Measurements from ENCODE around the gene NT5DC2. TPM values are rescaled to one million over a fixed set of nuclear protein-coding genes. Genes with fewer than 3 reads are reported as not detected.
"Not testable (repeated sequence)": the region's sequence is repeated elsewhere in the genome, so short reads cannot be mapped to it uniquely, and the experiment has no call there.

Gene NT5DC2
- total and polyA plus RNA-seq, 4 experiments from 2014 or later: 1.3 to 5.8 (median 5.5) TPM; not detected in 1

GRCh38 chr3:52529376-52530333 lies 4.0 kb downstream of the NT5DC2 start:
- intact Hi-C loops (cut with micrococcal nuclease): no loop called here
- Mint-ChIP-seq H3K9me3 (no peaks in the 10 kb centered on the region), H3K36me3 (no peaks in the 10 kb centered on the region), H3K27ac (peak overlapping the region in 1 of 7 donors; percentile 86), H3K4me1 (peaks cover 0 to 9% (median 5%) of the 10 kb centered on the region in 4 donors), H3K4me3 (no peak overlapping the region), H3K27me3 (no peaks in the 10 kb centered on the region)
- no peaks in the 10 kb centered on the region for H3K36me3 ChIP-seq (ENCODE audit: insufficient read depth, low read length)
- ChIA-PET POLR2A (ENCODE audit: partially characterized antibody) (no interaction called here), CTCF (ENCODE audit: partially characterized antibody) (no interaction called here)
- H3K4me1 ChIP-seq (ENCODE audit: insufficient read depth, low read length): peaks cover 8% of the 10 kb centered on the region
- H3K27me3 ChIP-seq (ENCODE audit: insufficient read depth, low read length): no peaks in the 10 kb centered on the region
- no peak for DNase-seq
- no peak overlapping the region for H3K4me3 ChIP-seq (ENCODE audit: low read length in 2 of 2)
- no peak overlapping the region for H3K27ac ChIP-seq (ENCODE audit: low read depth, low read length)
- H3K9me3 ChIP-seq (ENCODE audit: control insufficient read depth in 1 of 2, low read length in 2 of 2): no peaks in the 10 kb centered on the region

GRCh38 chr3:52528586-52529375 lies 4.9 kb downstream of the NT5DC2 start:
- no peaks in the 10 kb centered on the region for H3K27me3 ChIP-seq (ENCODE audit: insufficient read depth, low read length)
- ChIA-PET POLR2A (ENCODE audit: partially characterized antibody) (no interaction called here), CTCF (ENCODE audit: partially characterized antibody) (no interaction called here)
- H3K27me3 Mint-ChIP-seq: no peaks in the 10 kb centered on the region
- H3K4me1 ChIP-seq (ENCODE audit: insufficient read depth, low read length): peaks cover 8% of the 10 kb centered on the region
- H3K9me3 Mint-ChIP-seq: no peaks in the 10 kb centered on the region
- peaks cover 0 to 8% (median 3%) of the 10 kb centered on the region in 4 donors for H3K4me1 Mint-ChIP-seq
- intact Hi-C loops (cut with micrococcal nuclease): no loop called here
- no peaks in the 10 kb centered on the region for H3K36me3 Mint-ChIP-seq
- H3K4me3 ChIP-seq (ENCODE audit: low read length in 2 of 2): no peak overlapping the region
- H3K9me3 ChIP-seq (ENCODE audit: control insufficient read depth in 1 of 2, low read length in 2 of 2): no peaks in the 10 kb centered on the region
- peak overlapping the region in 1 of 7 donors; percentile 23 for H3K27ac Mint-ChIP-seq
- DNase-seq: no peak
- no peaks in the 10 kb centered on the region for H3K36me3 ChIP-seq (ENCODE audit: insufficient read depth, low read length)
- peak overlapping the region in 1 of 8 donors; percentile 21 for H3K4me3 Mint-ChIP-seq
- no peak overlapping the region for H3K27ac ChIP-seq (ENCODE audit: low read depth, low read length)

GRCh38 chr3:52527732-52528585 lies 5.7 kb downstream of the NT5DC2 start:
- no peak overlapping the region for H3K27ac Mint-ChIP-seq
- no peak overlapping the region for H3K4me3 Mint-ChIP-seq
- intact Hi-C loops (cut with micrococcal nuclease): no loop called here
- ChIA-PET CTCF (ENCODE audit: partially characterized antibody) (no interaction called here), POLR2A (ENCODE audit: partially characterized antibody) (interaction anchor here (2.1 kb wide), 1 partner anchor 8 kb away, joined by 9 read pairs; the partner anchor contains the start of gene UQCC5)
- no peaks in the 10 kb centered on the region for H3K27me3 ChIP-seq (ENCODE audit: insufficient read depth, low read length)
- no peaks in the 10 kb centered on the region for H3K9me3 ChIP-seq (ENCODE audit: control insufficient read depth in 1 of 2, low read length in 2 of 2)
- H3K4me1 ChIP-seq (ENCODE audit: insufficient read depth, low read length): peaks cover 7% of the 10 kb centered on the region
- H3K9me3 Mint-ChIP-seq: no peaks in the 10 kb centered on the region
- DNase-seq: no peak
- H3K36me3 Mint-ChIP-seq: no peaks in the 10 kb centered on the region
- H3K27me3 Mint-ChIP-seq: no peaks in the 10 kb centered on the region
- H3K27ac ChIP-seq (ENCODE audit: low read depth, low read length): no peak overlapping the region
- H3K4me3 ChIP-seq (ENCODE audit: low read length in 2 of 2): no peak overlapping the region
- H3K4me1 Mint-ChIP-seq: peaks cover 0 to 8% (median 3%) of the 10 kb centered on the region in 4 donors
- no peaks in the 10 kb centered on the region for H3K36me3 ChIP-seq (ENCODE audit: insufficient read depth, low read length)

- no peaks in the 10 kb centered on the region for H3K9me3 ChIP-seq (ENCODE audit: control insufficient read depth in 1 of 2, low read length in 2 of 2)
- Mint-ChIP-seq H3K36me3 (no peaks in the 10 kb centered on the region), H3K4me3 (no peak overlapping the region), H3K9me3 (no peaks in the 10 kb centered on the region), H3K27ac (no peak overlapping the region), H3K27me3 (no peaks in the 10 kb centered on the region), H3K4me1 (peaks cover 0 to 2% (median 0%) of the 10 kb centered on the region in 4 donors)
- no peak overlapping the region for H3K27ac ChIP-seq (ENCODE audit: low read depth, low read length)
- H3K4me1 ChIP-seq (ENCODE audit: insufficient read depth, low read length): no peaks in the 10 kb centered on the region
- ChIA-PET CTCF (ENCODE audit: partially characterized antibody) (no interaction called here), POLR2A (ENCODE audit: partially characterized antibody) (interaction anchor here (2.1 kb wide), 1 partner anchor 9 kb away, joined by 9 read pairs; the partner anchor contains the start of gene UQCC5)
- no peaks in the 10 kb centered on the region for H3K27me3 ChIP-seq (ENCODE audit: insufficient read depth, low read length)
- DNase-seq: no peak
- H3K4me3 ChIP-seq (ENCODE audit: low read length in 2 of 2): no peak overlapping the region
- H3K36me3 ChIP-seq (ENCODE audit: insufficient read depth, low read length): no peaks in the 10 kb centered on the region
- intact Hi-C loops (cut with micrococcal nuclease): no loop called here
Measured at GRCh38 chr3:52527039-52527731, 6.5 kb downstream of the NT5DC2 start.

- H3K9me3 Mint-ChIP-seq; CTCF ChIA-PET (ENCODE audit: partially characterized antibody); H3K4me1 Mint-ChIP-seq; H3K27me3 Mint-ChIP-seq; H3K27ac ChIP-seq (ENCODE audit: low read depth, low read length); DNase-seq; H3K36me3 ChIP-seq (ENCODE audit: insufficient read depth, low read length); H3K9me3 ChIP-seq (ENCODE audit: control insufficient read depth in 1 of 2, low read length in 2 of 2); H3K4me3 Mint-ChIP-seq; H3K36me3 Mint-ChIP-seq; H3K27ac Mint-ChIP-seq; H3K4me1 ChIP-seq (ENCODE audit: insufficient read depth, low read length); intact Hi-C loops (cut with micrococcal nuclease); H3K4me3 ChIP-seq (ENCODE audit: low read length in 2 of 2); H3K27me3 ChIP-seq (ENCODE audit: insufficient read depth, low read length): not testable (repeated sequence)
- POLR2A ChIA-PET (ENCODE audit: partially characterized antibody): interaction anchor here (2.1 kb wide), 1 partner anchor 9 kb away, joined by 9 read pairs; the partner anchor contains the start of gene UQCC5
Measured at GRCh38 chr3:52526671-52527038, 7.0 kb downstream of the NT5DC2 start.

GRCh38 chr3:52525680-52526561 lies 7.7 kb downstream of the NT5DC2 start:
- Histone ChIP-seq H3K27ac (ENCODE audit: low read depth, low read length) (no peak overlapping the region), H3K36me3 (ENCODE audit: insufficient read depth, low read length) (no peaks in the 10 kb centered on the region), H3K27me3 (ENCODE audit: insufficient read depth, low read length) (no peaks in the 10 kb centered on the region), H3K9me3 (ENCODE audit: control insufficient read depth in 1 of 2, low read length in 2 of 2) (no peaks in the 10 kb centered on the region), H3K4me3 (ENCODE audit: low read length in 2 of 2) (no peak overlapping the region), H3K4me1 (ENCODE audit: insufficient read depth, low read length) (no peaks in the 10 kb centered on the region)
- ChIA-PET POLR2A (ENCODE audit: partially characterized antibody) (interaction anchor here (2.1 kb wide), 1 partner anchor 10 kb away, joined by 9 read pairs; the partner anchor contains the start of gene UQCC5), CTCF (ENCODE audit: partially characterized antibody) (no interaction called here)
- H3K36me3 Mint-ChIP-seq: no peaks in the 10 kb centered on the region
- intact Hi-C loops (cut with micrococcal nuclease): no loop called here
- H3K4me1 Mint-ChIP-seq: no peaks in the 10 kb centered on the region
- H3K4me3 Mint-ChIP-seq: peak overlapping the region in 1 of 8 donors; percentile 6
- peak overlapping the region in 1 of 7 donors; percentile 24 for H3K27ac Mint-ChIP-seq
- no peaks in the 10 kb centered on the region for H3K27me3 Mint-ChIP-seq
- no peak for DNase-seq
- H3K9me3 Mint-ChIP-seq: no peaks in the 10 kb centered on the region
